22Rv1 (cell line): ENCODE data around the gene MYL4.

Source experiments
- ZFX ChIP-seq: fragments of 450-650 bp; IDR thresholded peaks from 2 replicates; pipeline ENCODE4 v1.6.1; 2017; ENCODE audit warnings: antibody characterized with exemption, borderline replicate concordance
- TF ChIP-seq, protein P1 (sequence below): fragments of 450-650 bp; IDR thresholded peaks from 2 replicates; pipeline ENCODE4 v1.5.1; 2017; ENCODE audit warnings: mild to moderate bottlenecking

DNA sequence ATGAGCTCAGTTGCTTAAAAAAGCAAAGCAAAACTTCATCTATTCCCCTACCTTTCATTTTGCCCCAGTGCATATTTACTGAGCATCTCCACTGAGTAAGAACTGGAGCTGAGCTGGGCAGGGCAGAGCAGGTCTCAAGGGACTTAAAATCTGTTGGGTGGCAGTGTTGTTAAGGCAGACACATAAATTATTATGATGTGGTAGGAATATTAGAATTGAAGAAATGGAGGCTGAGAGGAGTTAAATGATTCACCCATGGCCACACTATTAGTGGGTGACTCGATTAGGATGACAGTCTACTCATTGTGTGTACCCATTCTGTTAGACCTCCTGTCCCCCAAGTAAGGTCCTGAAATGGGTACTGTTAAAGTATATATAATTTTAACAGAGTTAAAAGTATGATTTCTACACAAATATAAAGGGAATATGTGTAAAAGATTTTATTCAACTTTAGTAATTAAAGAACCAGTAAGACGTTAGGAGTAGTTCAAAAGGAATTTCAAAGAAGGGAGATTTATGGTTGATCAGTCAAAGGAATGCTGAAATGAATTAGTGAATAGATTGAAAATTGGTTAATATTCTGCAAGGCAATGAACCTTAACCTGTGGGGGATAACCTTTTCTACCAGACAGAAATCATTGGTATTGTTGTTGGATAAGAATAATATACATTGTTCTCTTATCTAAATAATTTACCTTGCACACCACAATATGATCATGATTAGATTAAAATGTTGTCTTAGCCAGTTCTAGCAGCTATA, 62.0 kb downstream of the MYL4 start:
- TF ChIP-seq, protein P1, sequence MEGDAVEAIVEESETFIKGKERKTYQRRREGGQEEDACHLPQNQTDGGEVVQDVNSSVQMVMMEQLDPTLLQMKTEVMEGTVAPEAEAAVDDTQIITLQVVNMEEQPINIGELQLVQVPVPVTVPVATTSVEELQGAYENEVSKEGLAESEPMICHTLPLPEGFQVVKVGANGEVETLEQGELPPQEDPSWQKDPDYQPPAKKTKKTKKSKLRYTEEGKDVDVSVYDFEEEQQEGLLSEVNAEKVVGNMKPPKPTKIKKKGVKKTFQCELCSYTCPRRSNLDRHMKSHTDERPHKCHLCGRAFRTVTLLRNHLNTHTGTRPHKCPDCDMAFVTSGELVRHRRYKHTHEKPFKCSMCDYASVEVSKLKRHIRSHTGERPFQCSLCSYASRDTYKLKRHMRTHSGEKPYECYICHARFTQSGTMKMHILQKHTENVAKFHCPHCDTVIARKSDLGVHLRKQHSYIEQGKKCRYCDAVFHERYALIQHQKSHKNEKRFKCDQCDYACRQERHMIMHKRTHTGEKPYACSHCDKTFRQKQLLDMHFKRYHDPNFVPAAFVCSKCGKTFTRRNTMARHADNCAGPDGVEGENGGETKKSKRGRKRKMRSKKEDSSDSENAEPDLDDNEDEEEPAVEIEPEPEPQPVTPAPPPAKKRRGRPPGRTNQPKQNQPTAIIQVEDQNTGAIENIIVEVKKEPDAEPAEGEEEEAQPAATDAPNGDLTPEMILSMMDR: no peak
- no peak for TF ChIP-seq ZFX
